ENCODE measurements around the gene FNDC5. TPM values are rescaled to one million over a fixed set of nuclear protein-coding genes. Genes with fewer than 3 reads are reported as not detected.

FNDC5 gene
- polyA plus RNA-seq, 1 donor from 2014 or later: 21.6 TPM

- Histone ChIP-seq H3K36me3 (ENCODE audit: insufficient read depth, low read length) (peaks cover 5% of the 10 kb centered on the region), H3F3A (ENCODE audit: insufficient read depth, low read length, poor library complexity, severe bottlenecking) (no peaks in the 10 kb centered on the region), H3K27me3 (ENCODE audit: insufficient read depth, low read depth, low read length) (no peaks in the 10 kb centered on the region), H3K4me2 (ENCODE audit: low read length) (no peak overlapping the region), H4K20me1 (ENCODE audit: insufficient read depth) (no peaks in the 10 kb centered on the region), H3K9me3 (ENCODE audit: low read length) (no peaks in the 10 kb centered on the region), H3K27ac (ENCODE audit: low read length) (no peak overlapping the region), H2AFZ (ENCODE audit: low read depth, low read length) (no peak overlapping the region), H3K4me3 (ENCODE audit: low read length) (no peak overlapping the region), H3K9ac (ENCODE audit: low read length) (no peak overlapping the region), H3K9me2 (ENCODE audit: insufficient read depth, low read length) (no peaks in the 10 kb centered on the region), H3K79me2 (replicated peaks; ENCODE audit: insufficient read depth, low read length) (no peaks in the 10 kb centered on the region)
- TF ChIP-seq MXI1 (conservative IDR thresholded peaks at IDR 0.05; ENCODE audit: poor library complexity, severe bottlenecking): no peak
- TF ChIP-seq SMC3 (conservative IDR thresholded peaks at IDR 0.05; ENCODE audit: poor library complexity): no peak
- TF ChIP-seq POLR2AphosphoS5 (IDR thresholded peaks at IDR 0.05): no peak
- no peak for TF ChIP-seq REST (IDR thresholded peaks at IDR 0.05; ENCODE audit: borderline replicate concordance)
- no peak for TF ChIP-seq RAD21 (conservative IDR thresholded peaks at IDR 0.05)
- TF ChIP-seq EP300 (conservative IDR thresholded peaks at IDR 0.05; ENCODE audit: poor library complexity, severe bottlenecking): no peak
- no peak for TF ChIP-seq TAF1 (IDR thresholded peaks at IDR 0.05; ENCODE audit: low read depth)
- no peak for TF ChIP-seq EZH2 (IDR thresholded peaks at IDR 0.05; ENCODE audit: borderline replicate concordance, insufficient read depth, low read length, poor library complexity, severe bottlenecking)
- TF ChIP-seq, protein P1, sequence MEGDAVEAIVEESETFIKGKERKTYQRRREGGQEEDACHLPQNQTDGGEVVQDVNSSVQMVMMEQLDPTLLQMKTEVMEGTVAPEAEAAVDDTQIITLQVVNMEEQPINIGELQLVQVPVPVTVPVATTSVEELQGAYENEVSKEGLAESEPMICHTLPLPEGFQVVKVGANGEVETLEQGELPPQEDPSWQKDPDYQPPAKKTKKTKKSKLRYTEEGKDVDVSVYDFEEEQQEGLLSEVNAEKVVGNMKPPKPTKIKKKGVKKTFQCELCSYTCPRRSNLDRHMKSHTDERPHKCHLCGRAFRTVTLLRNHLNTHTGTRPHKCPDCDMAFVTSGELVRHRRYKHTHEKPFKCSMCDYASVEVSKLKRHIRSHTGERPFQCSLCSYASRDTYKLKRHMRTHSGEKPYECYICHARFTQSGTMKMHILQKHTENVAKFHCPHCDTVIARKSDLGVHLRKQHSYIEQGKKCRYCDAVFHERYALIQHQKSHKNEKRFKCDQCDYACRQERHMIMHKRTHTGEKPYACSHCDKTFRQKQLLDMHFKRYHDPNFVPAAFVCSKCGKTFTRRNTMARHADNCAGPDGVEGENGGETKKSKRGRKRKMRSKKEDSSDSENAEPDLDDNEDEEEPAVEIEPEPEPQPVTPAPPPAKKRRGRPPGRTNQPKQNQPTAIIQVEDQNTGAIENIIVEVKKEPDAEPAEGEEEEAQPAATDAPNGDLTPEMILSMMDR (IDR thresholded peaks at IDR 0.05; ENCODE audit: poor library complexity, severe bottlenecking): no peak
These were observed 10.8 kb downstream of the FNDC5 start for GRCh38 chr1:32859915-32860314.

- Histone ChIP-seq H3K9ac (ENCODE audit: low read length) (no peak overlapping the region), H3K4me3 (ENCODE audit: low read length) (no peak overlapping the region), H4K20me1 (ENCODE audit: insufficient read depth) (no peaks in the 10 kb centered on the region), H3F3A (ENCODE audit: insufficient read depth, low read length, poor library complexity, severe bottlenecking) (no peaks in the 10 kb centered on the region), H3K4me2 (ENCODE audit: low read length) (no peak overlapping the region), H3K27ac (ENCODE audit: low read length) (no peak overlapping the region), H3K9me3 (ENCODE audit: low read length) (no peaks in the 10 kb centered on the region), H3K27me3 (ENCODE audit: insufficient read depth, low read depth, low read length) (no peaks in the 10 kb centered on the region), H3K36me3 (ENCODE audit: insufficient read depth, low read length) (peaks cover 5% of the 10 kb centered on the region), H3K79me2 (replicated peaks; ENCODE audit: insufficient read depth, low read length) (no peaks in the 10 kb centered on the region), H3K9me2 (ENCODE audit: insufficient read depth, low read length) (no peaks in the 10 kb centered on the region), H2AFZ (ENCODE audit: low read depth, low read length) (no peak overlapping the region)
- TF ChIP-seq SMC3 (conservative IDR thresholded peaks at IDR 0.05; ENCODE audit: poor library complexity): no peak
- TF ChIP-seq POLR2AphosphoS5 (IDR thresholded peaks at IDR 0.05): no peak
- no peak for TF ChIP-seq MXI1 (conservative IDR thresholded peaks at IDR 0.05; ENCODE audit: poor library complexity, severe bottlenecking)
- no peak for TF ChIP-seq EZH2 (IDR thresholded peaks at IDR 0.05; ENCODE audit: borderline replicate concordance, insufficient read depth, low read length, poor library complexity, severe bottlenecking)
- TF ChIP-seq, protein P1 (IDR thresholded peaks at IDR 0.05; ENCODE audit: poor library complexity, severe bottlenecking): no peak
- TF ChIP-seq EP300 (conservative IDR thresholded peaks at IDR 0.05; ENCODE audit: poor library complexity, severe bottlenecking): no peak
- no peak for TF ChIP-seq TAF1 (IDR thresholded peaks at IDR 0.05; ENCODE audit: low read depth)
- TF ChIP-seq RAD21 (conservative IDR thresholded peaks at IDR 0.05): no peak
- no peak for TF ChIP-seq REST (IDR thresholded peaks at IDR 0.05; ENCODE audit: borderline replicate concordance)
These were observed 11.9 kb downstream of the FNDC5 start for GRCh38 chr1:32858791-32859190.

Data from neural cell (in vitro differentiated cells).